ENCODE results near the gene TRIM7. TPM values are rescaled to one million over a fixed set of nuclear protein-coding genes. Genes with fewer than 3 reads are reported as not detected.

Gene TRIM7
- total and polyA plus RNA-seq, 2 experiments from 2014 or later = 0.53 to 0.56 TPM

DNA sequence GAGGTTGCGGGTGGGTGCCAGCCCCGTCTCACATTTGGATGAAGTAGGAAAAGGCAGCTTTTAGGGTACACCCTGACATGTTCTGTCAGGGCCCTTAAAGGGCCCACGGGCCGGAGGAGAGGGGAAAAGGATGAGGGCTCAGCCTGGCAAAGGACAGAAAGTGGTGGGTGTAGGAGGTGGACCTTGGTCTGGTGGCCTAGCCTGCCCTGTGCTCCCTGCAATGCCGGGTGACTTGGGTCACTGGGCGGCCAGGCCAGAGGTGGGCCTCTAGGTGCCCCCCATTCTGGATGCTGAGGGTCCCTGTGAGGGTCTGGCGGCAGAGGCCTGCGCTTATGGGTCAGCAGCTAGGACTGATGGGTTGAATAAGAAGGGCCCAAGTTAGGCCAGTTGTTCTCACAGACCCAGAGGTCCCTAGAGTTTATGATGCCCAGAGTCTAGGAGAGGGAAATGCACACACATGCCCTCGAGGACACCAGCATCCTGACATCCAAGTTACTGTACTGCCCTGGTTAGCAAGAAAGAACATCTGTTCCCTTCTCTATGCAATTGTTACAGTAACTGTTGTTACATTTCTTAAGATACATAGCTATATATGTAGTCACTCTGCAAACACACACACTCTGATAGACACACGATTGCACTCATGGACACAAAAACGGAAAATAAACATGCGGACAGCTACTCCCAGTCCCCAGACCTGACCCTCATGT lies 12.5 kb downstream of the TRIM7 start (continued):
- TF ChIP-seq, protein P1, sequence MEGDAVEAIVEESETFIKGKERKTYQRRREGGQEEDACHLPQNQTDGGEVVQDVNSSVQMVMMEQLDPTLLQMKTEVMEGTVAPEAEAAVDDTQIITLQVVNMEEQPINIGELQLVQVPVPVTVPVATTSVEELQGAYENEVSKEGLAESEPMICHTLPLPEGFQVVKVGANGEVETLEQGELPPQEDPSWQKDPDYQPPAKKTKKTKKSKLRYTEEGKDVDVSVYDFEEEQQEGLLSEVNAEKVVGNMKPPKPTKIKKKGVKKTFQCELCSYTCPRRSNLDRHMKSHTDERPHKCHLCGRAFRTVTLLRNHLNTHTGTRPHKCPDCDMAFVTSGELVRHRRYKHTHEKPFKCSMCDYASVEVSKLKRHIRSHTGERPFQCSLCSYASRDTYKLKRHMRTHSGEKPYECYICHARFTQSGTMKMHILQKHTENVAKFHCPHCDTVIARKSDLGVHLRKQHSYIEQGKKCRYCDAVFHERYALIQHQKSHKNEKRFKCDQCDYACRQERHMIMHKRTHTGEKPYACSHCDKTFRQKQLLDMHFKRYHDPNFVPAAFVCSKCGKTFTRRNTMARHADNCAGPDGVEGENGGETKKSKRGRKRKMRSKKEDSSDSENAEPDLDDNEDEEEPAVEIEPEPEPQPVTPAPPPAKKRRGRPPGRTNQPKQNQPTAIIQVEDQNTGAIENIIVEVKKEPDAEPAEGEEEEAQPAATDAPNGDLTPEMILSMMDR (conservative IDR thresholded peaks at IDR 0.05; ENCODE audit: low read depth in 2 of 2) = no peak
- TF ChIP-seq STAT1 (IDR thresholded peaks at IDR 0.05; ENCODE audit: unreplicated experiment) (no peak), CREB1 (CRISPR knock-in tag; IDR thresholded peaks at IDR 0.05; ENCODE audit: low read depth) (no peak), ZNF331 (CRISPR knock-in tag; IDR thresholded peaks at IDR 0.05; ENCODE audit: low read depth) (no peak)

DNA sequence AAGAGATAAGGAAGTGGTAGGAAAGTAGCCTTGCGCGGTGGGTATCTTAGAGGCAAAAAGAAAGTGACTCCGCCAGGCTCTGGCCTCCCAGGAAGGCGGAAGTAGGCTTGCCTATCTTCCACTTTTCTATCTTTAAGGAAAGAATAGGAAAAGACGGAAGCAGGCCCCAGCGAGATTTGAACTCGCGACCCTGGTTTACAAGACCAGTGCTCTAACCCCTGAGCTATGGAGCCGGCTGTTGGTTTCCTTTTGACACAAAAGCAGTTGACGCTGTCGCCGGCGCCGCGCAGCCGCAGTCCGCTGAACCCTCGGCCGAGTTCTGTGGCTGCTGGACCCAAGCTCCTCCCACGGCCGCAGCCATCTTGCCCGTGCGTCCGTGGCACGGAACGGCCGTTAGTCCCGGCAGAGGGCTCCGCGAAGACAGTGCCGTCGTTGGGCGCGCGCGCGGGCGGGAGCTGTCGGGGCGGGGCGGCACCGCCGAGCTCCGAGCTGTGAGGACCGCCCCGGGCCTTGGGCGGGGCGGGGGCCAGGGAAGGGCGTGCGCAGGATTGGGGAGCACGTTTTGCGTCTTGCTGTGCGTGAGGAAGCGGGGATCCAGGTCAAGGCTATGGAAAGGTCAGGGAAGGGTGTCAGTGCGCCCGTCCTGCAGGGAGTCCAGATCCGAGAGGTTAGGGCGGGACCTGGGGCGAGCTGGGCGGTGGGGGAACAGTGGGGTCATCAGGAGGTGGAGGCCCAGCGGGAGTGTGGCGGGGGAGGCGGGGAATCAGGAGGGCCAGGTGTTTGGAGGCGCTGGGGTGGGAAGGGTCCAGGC lies 13.3 kb downstream of the TRIM7 start:
- H2AFZ ChIP-seq = peak overlapping the region; percentile 98
- no peaks in the 10 kb centered on the region for H3K79me2 ChIP-seq (replicated peaks; ENCODE audit: insufficient read depth)
- peak overlapping the region; percentile 80 for H3K4me3 ChIP-seq
- no peaks in the 10 kb centered on the region for H3K36me3 ChIP-seq (ENCODE audit: insufficient read depth)
- Mint-ChIP-seq H3K36me3 (ENCODE audit: low read depth) (peaks cover 15% of the 10 kb centered on the region; the same call in 1 of the 3 replicates), H3K4me3 (peak overlapping the region; percentile 89), H3K27ac (no peak overlapping the region), H3K4me1 (peaks cover 6% of the 10 kb centered on the region), H3K9me3 (peaks cover 21% of the 10 kb centered on the region), H3K27me3 (ENCODE audit: insufficient read depth, low read depth, poor library complexity) (peaks cover 57% of the 10 kb centered on the region)
- peak overlapping the region; percentile 82 for H3K4me2 ChIP-seq
- H3K4me1 ChIP-seq (ENCODE audit: insufficient read depth) = no peaks in the 10 kb centered on the region; the same call in 1 of the 2 replicates
- peaks cover 60% of the 10 kb centered on the region for H3K27me3 ChIP-seq (ENCODE audit: insufficient read depth)
- ATAC-seq (peak; percentile 40), DNase-seq (ENCODE audit: low spot score) (peak; percentile 93)
- no peak overlapping the region for H3K27ac ChIP-seq (ENCODE audit: low read depth)
- no peaks in the 10 kb centered on the region; the same call in 1 of the 2 replicates for H4K20me1 ChIP-seq (replicated peaks; ENCODE audit: insufficient read depth)
- H3F3A ChIP-seq (replicated peaks; ENCODE audit: low read depth) = peaks cover 3% of the 10 kb centered on the region
- H3K9me2 ChIP-seq (ENCODE audit: insufficient read depth) = no peaks in the 10 kb centered on the region
- TF ChIP-seq ZNF331 (CRISPR knock-in tag; IDR thresholded peaks at IDR 0.05; ENCODE audit: low read depth) = no peak
- TF ChIP-seq, protein P1 (conservative IDR thresholded peaks at IDR 0.05; ENCODE audit: low read depth in 2 of 2) = peak in 1 of 2 experiments; percentile 10; a peak in 1 of 4 replicates
- no peak for TF ChIP-seq EZH2 (IDR thresholded peaks at IDR 0.05; ENCODE audit: low read depth, unreplicated experiment)
- TF ChIP-seq CREB1 (CRISPR knock-in tag; IDR thresholded peaks at IDR 0.05; ENCODE audit: low read depth) = peak; percentile 19; the same call in 1 of the 2 replicates
- TF ChIP-seq, protein P2, sequence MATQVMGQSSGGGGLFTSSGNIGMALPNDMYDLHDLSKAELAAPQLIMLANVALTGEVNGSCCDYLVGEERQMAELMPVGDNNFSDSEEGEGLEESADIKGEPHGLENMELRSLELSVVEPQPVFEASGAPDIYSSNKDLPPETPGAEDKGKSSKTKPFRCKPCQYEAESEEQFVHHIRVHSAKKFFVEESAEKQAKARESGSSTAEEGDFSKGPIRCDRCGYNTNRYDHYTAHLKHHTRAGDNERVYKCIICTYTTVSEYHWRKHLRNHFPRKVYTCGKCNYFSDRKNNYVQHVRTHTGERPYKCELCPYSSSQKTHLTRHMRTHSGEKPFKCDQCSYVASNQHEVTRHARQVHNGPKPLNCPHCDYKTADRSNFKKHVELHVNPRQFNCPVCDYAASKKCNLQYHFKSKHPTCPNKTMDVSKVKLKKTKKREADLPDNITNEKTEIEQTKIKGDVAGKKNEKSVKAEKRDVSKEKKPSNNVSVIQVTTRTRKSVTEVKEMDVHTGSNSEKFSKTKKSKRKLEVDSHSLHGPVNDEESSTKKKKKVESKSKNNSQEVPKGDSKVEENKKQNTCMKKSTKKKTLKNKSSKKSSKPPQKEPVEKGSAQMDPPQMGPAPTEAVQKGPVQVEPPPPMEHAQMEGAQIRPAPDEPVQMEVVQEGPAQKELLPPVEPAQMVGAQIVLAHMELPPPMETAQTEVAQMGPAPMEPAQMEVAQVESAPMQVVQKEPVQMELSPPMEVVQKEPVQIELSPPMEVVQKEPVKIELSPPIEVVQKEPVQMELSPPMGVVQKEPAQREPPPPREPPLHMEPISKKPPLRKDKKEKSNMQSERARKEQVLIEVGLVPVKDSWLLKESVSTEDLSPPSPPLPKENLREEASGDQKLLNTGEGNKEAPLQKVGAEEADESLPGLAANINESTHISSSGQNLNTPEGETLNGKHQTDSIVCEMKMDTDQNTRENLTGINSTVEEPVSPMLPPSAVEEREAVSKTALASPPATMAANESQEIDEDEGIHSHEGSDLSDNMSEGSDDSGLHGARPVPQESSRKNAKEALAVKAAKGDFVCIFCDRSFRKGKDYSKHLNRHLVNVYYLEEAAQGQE (IDR thresholded peaks at IDR 0.05; ENCODE audit: unreplicated experiment) = no peak
- TF ChIP-seq STAT1 (IDR thresholded peaks at IDR 0.05; ENCODE audit: unreplicated experiment) = no peak
